ENCODE measurements around the gene CD34. TPM values are rescaled to one million over a fixed set of nuclear protein-coding genes. Genes with fewer than 3 reads are reported as not detected.

The CD34 gene
- total and polyA plus RNA-seq, 2 experiments from 2014 or later, result 0.34 TPM; not detected in 1

DNA sequence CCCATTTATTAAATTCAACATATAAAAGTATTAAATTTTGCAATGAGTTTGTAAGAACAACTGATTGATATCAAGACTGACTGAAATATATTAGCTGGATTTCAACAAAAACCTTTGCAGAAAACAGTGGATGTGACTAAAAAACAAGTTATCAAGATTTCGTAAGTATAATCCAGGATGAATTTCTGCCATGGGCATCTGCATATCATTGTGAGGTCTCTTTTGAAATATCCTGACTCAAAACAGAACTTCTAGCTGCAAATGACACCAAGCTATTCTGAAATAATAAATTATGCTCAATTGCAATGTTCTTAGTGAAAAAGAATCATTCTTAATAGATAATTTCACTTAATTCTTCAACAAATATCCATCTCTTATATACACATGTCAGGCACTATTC lies 52.6 kb downstream of the CD34 start:
- TF ChIP-seq EZH2 (IDR thresholded peaks at IDR 0.05; ENCODE audit: insufficient read depth, poor library complexity, severe bottlenecking), result no peak
- no peak for TF ChIP-seq EZH2phosphoT487 (IDR thresholded peaks at IDR 0.05; ENCODE audit: insufficient read depth, low read depth)
- peak; percentile 36 for DNase-seq

GRCh38 chr1:207857447-207857846 lies 53.5 kb downstream of the CD34 start:
- Histone ChIP-seq H3K36me3 (ENCODE audit: low read depth) (no peaks in the 10 kb centered on the region), H3K79me2 (ENCODE audit: insufficient read depth) (peaks cover 23% of the 10 kb centered on the region; the same call in 1 of the 2 replicates), H2AFZ (no peak overlapping the region), H3K9ac (no peak overlapping the region), H3K4me2 (ENCODE audit: unreplicated experiment) (no peak overlapping the region), H3K9me3 (ENCODE audit: low read depth) (no peaks in the 10 kb centered on the region), H3K9me2 (ENCODE audit: insufficient read depth) (no peaks in the 10 kb centered on the region), H4K20me1 (ENCODE audit: insufficient read depth) (no peaks in the 10 kb centered on the region), H3K27ac (no peak overlapping the region), H3F3A (ENCODE audit: insufficient read depth) (peaks cover 7% of the 10 kb centered on the region; the same call in 1 of the 2 replicates), H3K4me1 (ENCODE audit: insufficient read depth) (peaks cover 13% of the 10 kb centered on the region), H3K27me3 (replicated peaks; ENCODE audit: insufficient read depth) (no peaks in the 10 kb centered on the region), H3K4me3 (no peak overlapping the region)
- 97 to 99% methylated on average over 7 of the region's 7 CpGs for WGBS, 2 experiments (ENCODE audit: low coverage in 1 of 2, low lambda C conversion rate in 2 of 2, missing lambda C conversion rate in 2 of 2)
- no peak for DNase-seq
- no peak for TF ChIP-seq EZH2 (IDR thresholded peaks at IDR 0.05; ENCODE audit: insufficient read depth, poor library complexity, severe bottlenecking)
- TF ChIP-seq EZH2phosphoT487 (IDR thresholded peaks at IDR 0.05; ENCODE audit: insufficient read depth, low read depth), result no peak
- in situ Hi-C loops (cut with MboI), result no loop called here

More for the DNA sequence above, 52.6 kb downstream of the CD34 start:
- peaks cover 23% of the 10 kb centered on the region; the same call in 1 of the 2 replicates for H3K79me2 ChIP-seq (ENCODE audit: insufficient read depth)
- no peak overlapping the region for H3K4me2 ChIP-seq (ENCODE audit: unreplicated experiment)
- no peaks in the 10 kb centered on the region for H3K36me3 ChIP-seq (ENCODE audit: low read depth)
- H4K20me1 ChIP-seq (ENCODE audit: insufficient read depth), result no peaks in the 10 kb centered on the region
- H3K9ac ChIP-seq, result no peak overlapping the region
- H3K4me3 ChIP-seq, result no peak overlapping the region
- H3F3A ChIP-seq (ENCODE audit: insufficient read depth), result peaks cover 13% of the 10 kb centered on the region; the same call in 1 of the 2 replicates
- H3K9me2 ChIP-seq (ENCODE audit: insufficient read depth), result no peaks in the 10 kb centered on the region
- WGBS, 2 experiments (ENCODE audit: low coverage in 1 of 2, low lambda C conversion rate in 2 of 2, missing lambda C conversion rate in 2 of 2), result 67 to 81% methylated on average over 1 of the region's 1 CpG
- in situ Hi-C loops (cut with MboI), result no loop called here
- H2AFZ ChIP-seq, result no peak overlapping the region
- H3K4me1 ChIP-seq (ENCODE audit: insufficient read depth), result peaks cover 17% of the 10 kb centered on the region
- no peaks in the 10 kb centered on the region for H3K27me3 ChIP-seq (replicated peaks; ENCODE audit: insufficient read depth)
- no peaks in the 10 kb centered on the region for H3K9me3 ChIP-seq (ENCODE audit: low read depth)
- H3K27ac ChIP-seq, result no peak overlapping the region

- Histone ChIP-seq H3K36me3 (ENCODE audit: low read depth) (no peaks in the 10 kb centered on the region), H3K4me3 (no peak overlapping the region), H3K27me3 (replicated peaks; ENCODE audit: insufficient read depth) (no peaks in the 10 kb centered on the region), H3F3A (ENCODE audit: insufficient read depth) (no peaks in the 10 kb centered on the region), H3K4me2 (ENCODE audit: unreplicated experiment) (no peak overlapping the region), H3K9ac (no peak overlapping the region), H3K4me1 (ENCODE audit: insufficient read depth) (0 out of 2 replicates have a peak, but pooled peaks cover 5% of the 10 kb centered on the region), H4K20me1 (ENCODE audit: insufficient read depth) (no peaks in the 10 kb centered on the region), H3K27ac (no peak overlapping the region), H3K79me2 (ENCODE audit: insufficient read depth) (peaks cover 22% of the 10 kb centered on the region; the same call in 1 of the 2 replicates), H2AFZ (no peak overlapping the region), H3K9me3 (ENCODE audit: low read depth) (no peaks in the 10 kb centered on the region), H3K9me2 (ENCODE audit: insufficient read depth) (no peaks in the 10 kb centered on the region)
- 95 to 96% methylated on average over 1 of the region's 1 CpG for WGBS, 2 experiments (ENCODE audit: low coverage in 1 of 2, low lambda C conversion rate in 2 of 2, missing lambda C conversion rate in 2 of 2)
- TF ChIP-seq EZH2 (IDR thresholded peaks at IDR 0.05; ENCODE audit: insufficient read depth, poor library complexity, severe bottlenecking) (no peak), EZH2phosphoT487 (IDR thresholded peaks at IDR 0.05; ENCODE audit: insufficient read depth, low read depth) (no peak)
- DNase-seq, result no peak
- in situ Hi-C loops (cut with MboI), result no loop called here
Measured at GRCh38 chr1:207856276-207857023, 54.5 kb downstream of the CD34 start.

GRCh38 chr1:207854001-207854400 lies 56.9 kb downstream of the CD34 start:
- TF ChIP-seq EZH2phosphoT487 (IDR thresholded peaks at IDR 0.05; ENCODE audit: insufficient read depth, low read depth) (no peak), EZH2 (IDR thresholded peaks at IDR 0.05; ENCODE audit: insufficient read depth, poor library complexity, severe bottlenecking) (no peak)
- Histone ChIP-seq H2AFZ (no peak overlapping the region), H3K27ac (no peak overlapping the region), H3K9me3 (ENCODE audit: low read depth) (no peaks in the 10 kb centered on the region), H3K9ac (no peak overlapping the region), H3K9me2 (ENCODE audit: insufficient read depth) (no peaks in the 10 kb centered on the region), H3K4me1 (ENCODE audit: insufficient read depth) (0 out of 2 replicates have a peak, but pooled peaks cover 5% of the 10 kb centered on the region), H3K79me2 (ENCODE audit: insufficient read depth) (peaks cover 13% of the 10 kb centered on the region; the same call in 1 of the 2 replicates), H3K4me2 (ENCODE audit: unreplicated experiment) (no peak overlapping the region), H4K20me1 (ENCODE audit: insufficient read depth) (no peaks in the 10 kb centered on the region), H3F3A (ENCODE audit: insufficient read depth) (no peaks in the 10 kb centered on the region), H3K4me3 (no peak overlapping the region), H3K36me3 (ENCODE audit: low read depth) (no peaks in the 10 kb centered on the region), H3K27me3 (replicated peaks; ENCODE audit: insufficient read depth) (no peaks in the 10 kb centered on the region)
- WGBS, 2 experiments (ENCODE audit: low coverage in 1 of 2, low lambda C conversion rate in 2 of 2, missing lambda C conversion rate in 2 of 2), result 96 to 100% methylated on average over 2 of the region's 2 CpGs
- no peak for DNase-seq
- in situ Hi-C loops (cut with MboI), result no loop called here
